NCI-H524 treated with DMSO at 0.1 percent for 48 hours (cell line): Measurements from ENCODE around the gene STX12.
"Not testable (repeated sequence)": the region's sequence is repeated elsewhere in the genome, so short reads cannot be mapped to it uniquely, and the experiment has no call there.

Experiments used
- DNase-seq: peaks from one replicate; lab custom pipeline; 2025; lab: John Stamatoyannopoulos, UW

STX12 gene

GRCh38 chr1:27868932-27869718 is 96.1 kb downstream of the STX12 start:
- no peak for DNase-seq

GRCh38 chr1:27869719-27870085 is 96.7 kb downstream of the STX12 start:
- no peak for DNase-seq

GRCh38 chr1:27871076-27871475 is 98.1 kb downstream of the STX12 start:
- not testable (repeated sequence) for DNase-seq

- DNase-seq: no peak
Observed at GRCh38 chr1:27872059-27872801, 99.2 kb downstream of the STX12 start, which contains the start of gene THEMIS2. Gene THEMIS2, plus strand, starts transcription at chr1:27872544. Its CDS starts 28 bp downstream, at chr1:27872572.

GRCh38 chr1:27872802-27873551 is 100.0 kb downstream of the STX12 start:
- no peak for DNase-seq

- no peak for DNase-seq
Observed at GRCh38 chr1:27873671-27874384, 100.8 kb downstream of the STX12 start.
